ENCODE measurements around the gene IL13RA2. TPM values are rescaled to one million over a fixed set of nuclear protein-coding genes. Genes with fewer than 3 reads are reported as not detected.

The IL13RA2 gene, protein sequence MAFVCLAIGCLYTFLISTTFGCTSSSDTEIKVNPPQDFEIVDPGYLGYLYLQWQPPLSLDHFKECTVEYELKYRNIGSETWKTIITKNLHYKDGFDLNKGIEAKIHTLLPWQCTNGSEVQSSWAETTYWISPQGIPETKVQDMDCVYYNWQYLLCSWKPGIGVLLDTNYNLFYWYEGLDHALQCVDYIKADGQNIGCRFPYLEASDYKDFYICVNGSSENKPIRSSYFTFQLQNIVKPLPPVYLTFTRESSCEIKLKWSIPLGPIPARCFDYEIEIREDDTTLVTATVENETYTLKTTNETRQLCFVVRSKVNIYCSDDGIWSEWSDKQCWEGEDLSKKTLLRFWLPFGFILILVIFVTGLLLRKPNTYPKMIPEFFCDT
- 59.2 and 67.6 TPM in 2 replicates for total RNA-seq (2014; rRNA removed; shearing (Covaris generic))

DNA sequence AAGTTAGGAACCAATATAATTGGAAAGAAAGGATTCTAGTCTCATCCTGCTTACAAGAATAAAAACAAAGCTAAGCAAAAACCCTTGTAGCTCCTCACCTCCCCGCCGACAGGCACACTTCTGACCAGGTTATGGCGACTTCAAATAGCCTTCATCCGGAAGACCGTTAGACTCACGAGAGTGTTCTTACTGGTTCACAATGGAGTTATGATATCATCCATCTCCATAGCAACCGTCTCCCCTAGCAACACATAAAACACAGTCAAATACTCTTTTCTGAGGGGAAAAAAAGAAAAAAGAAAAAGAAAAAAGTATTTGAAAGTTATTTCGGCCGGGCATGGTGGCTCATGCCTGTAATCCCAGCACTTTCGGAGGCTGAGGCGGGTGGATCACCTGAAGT lies at the start of gene IL13RA2:
IL13RA2 (minus strand) TSS at position 162 of the 400 bp plus-strand sequence. CDS start 347 bp downstream, outside the sequence.
- peak; percentile 72 for DNase-seq (ENCODE audit: low read depth)

DNA sequence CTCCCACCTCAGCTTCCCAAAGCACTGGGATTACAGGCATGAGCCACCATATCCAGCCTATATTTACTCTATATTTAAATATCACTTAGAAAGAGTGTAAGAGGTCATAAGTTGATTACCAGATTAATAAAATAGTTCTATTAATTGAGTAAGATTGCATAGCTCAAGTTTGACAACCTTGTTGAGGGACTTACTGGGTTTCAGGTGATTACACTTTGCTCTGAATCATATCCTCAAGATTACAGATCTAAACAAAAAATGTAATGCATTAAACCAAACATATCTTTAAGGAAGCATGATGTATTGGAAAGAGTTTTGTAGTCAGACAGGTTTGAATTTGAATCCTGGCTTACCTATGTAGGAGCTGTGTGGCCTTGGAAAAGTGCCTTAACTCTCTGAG lies 47.9 kb upstream of the IL13RA2 start:
- DNase-seq (ENCODE audit: low read depth) = no peak

DNA sequence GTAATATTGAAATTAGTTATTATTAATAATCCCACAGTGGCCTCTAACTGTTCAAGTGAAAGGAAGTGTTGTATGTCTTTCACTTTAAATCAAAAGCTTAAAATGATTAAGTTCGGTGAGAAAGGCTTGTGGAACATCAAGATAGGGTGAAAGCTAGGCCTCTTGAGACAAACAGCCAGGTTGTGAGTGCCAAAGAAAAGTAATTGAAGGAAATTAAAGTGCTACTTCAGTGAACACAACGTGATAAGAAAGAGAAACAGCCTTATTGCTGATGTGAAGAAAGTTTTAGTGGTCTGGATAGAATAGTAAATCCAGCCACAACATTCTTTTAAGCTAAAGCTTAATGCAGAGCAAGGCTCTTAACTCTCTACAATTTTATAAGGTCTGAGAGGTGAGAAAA lies 42.6 kb upstream of the IL13RA2 start:
- DNase-seq (ENCODE audit: low read depth) = no peak

DNA sequence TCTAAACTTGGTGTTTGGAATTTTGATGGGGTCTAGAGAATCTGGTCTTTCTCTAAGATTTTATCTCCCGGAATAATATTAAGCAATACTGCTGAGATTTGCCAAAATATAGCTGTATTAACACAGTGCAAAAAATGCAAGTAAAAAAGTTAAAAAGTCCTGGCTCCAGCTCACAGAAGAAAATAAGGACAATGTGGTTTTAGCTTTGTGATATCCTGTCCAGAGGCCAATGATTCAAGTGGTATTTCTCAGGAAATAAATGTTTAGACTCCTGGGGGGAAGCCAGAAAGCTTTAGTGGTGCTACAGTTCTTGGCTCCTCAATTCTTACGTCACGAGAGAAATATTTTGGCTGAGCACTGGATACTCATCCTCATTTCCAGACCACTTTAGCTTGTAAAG lies 40.9 kb upstream of the IL13RA2 start:
- peak; percentile 69 for DNase-seq (ENCODE audit: low read depth)

DNA sequence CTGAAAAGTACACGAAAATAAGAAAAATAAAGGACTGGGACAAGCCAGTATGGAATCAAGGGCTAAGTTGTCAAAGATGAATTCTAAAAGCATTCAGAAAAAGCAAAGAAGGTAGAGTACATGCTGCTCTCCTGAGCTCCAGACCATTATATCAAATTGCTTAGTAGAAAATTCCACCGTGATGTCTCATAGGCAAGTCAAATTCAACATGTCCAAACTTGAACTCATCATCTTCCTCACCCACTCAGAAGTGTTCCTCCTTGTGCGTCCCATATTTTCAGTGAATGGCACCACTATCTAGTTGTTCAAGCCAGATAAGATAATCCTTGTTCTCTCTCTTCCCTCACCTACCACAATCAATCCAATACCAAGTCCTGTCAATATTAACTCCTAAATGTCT lies 37.5 kb upstream of the IL13RA2 start:
- DNase-seq (ENCODE audit: low read depth) = no peak

DNA sequence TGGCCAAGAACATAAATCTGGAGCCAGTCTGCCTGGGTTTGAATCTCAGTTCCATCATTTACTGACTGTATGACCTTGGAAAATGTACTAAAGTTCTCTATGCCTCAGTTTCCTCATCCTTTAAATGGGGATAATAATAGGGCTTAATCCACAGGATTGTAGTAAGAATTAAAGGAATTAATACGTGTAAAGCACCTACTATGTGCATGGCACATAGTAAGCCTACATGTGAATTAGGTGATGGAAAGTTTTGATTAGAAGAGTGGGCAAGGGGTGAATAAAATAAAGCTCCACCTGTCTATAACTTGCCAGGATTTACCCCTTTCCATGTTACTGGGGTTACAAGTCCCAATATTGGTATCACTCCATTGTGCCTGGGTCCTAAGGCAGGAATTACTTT lies 35.8 kb upstream of the IL13RA2 start:
- no peak for DNase-seq (ENCODE audit: low read depth)

DNA sequence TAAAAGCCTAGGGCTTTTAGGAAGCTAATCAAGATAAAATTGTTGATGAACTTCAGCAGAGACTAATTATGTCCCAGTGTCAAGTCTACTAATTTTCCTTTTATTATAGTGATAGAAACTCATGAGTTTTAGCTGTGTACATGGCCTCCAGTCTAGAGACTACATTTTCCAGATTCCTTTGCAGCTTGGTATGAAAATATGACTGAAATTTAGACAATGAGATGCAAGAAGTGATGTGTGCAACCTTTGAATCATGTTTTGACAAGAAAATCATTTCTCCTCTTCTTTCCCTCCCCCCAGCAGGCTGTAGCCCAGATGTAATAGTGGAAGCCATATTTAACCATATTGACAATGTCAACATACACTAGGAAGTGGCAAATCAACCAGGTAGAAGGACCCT lies 30.3 kb upstream of the IL13RA2 start:
- no peak for DNase-seq (ENCODE audit: low read depth)

DNA sequence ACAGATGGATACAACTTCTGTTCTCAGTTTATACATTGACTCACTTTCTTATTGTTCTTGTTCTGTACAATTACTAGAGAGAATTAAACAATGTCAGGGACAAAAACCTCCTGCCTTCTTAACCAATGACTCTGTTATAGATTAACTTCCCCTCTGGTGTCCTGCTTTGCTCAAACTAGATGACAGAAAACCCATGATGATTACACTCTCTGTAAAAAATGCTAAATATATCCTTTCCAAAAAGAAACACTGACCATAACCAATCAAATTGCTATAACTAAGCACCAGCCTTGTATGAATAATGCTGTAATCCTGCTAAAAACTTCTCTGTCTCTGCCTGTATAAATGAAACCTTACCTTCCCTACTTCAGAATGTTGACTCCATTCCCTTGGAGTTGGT lies 29.8 kb upstream of the IL13RA2 start:
- no peak for DNase-seq (ENCODE audit: low read depth)

DNA sequence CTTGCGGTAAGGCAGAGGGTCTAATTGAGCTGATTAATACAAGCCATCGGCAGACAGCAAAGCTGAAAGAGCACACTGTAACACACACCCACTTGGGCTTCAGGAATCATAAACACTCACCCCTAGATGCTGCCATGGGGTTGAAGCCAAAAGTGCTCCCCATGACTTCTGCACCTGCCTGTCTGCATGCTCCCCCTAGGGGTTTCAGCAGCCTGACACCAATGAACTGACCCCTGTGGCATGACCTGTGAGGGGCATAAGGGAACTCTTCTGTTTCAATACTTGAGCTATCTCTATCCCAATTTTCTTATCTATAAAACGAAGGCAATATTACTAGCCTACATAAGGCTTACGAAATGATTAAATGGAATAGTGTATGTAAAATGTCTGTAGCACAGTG lies 23.0 kb upstream of the IL13RA2 start:
- DNase-seq (ENCODE audit: low read depth) = no peak

DNA sequence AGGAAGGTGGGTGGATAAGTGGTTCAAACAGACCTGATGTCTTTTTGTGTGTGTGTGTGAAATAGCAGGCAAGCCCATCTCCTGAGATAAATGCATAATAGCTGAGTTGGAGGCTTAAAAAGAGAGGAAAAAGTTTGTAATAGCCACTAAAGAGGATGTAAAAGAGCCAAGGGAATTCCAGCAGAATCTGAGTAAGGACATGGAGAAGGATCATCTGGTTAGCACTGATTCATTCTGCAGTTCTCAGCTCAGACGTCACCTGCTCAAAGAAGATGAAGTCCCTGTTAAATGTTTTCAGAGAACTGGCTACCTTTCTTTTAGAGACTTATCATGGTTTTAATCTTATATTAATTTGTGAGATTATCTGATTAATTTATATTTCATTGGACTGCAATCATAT lies 21.0 kb upstream of the IL13RA2 start:
- DNase-seq (ENCODE audit: low read depth) = no peak

DNA sequence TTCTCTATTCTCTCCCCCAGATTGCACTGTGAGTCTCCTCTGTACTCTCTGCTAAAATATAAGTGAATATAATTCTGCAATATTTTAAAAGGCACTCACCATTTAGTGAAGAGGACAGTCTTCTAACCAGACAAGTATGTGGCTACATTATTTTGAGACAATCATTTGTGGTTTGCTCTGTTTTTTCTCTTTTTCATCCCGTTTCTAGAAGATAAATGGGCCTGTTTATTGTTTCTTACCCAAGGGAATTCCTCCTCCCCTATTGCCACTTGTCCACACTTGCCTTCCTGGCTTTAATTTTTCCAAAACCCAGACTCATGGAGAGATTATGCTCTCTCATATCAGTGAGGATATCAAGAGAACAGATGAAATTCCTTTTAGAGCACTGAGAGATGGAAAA lies 18.6 kb upstream of the IL13RA2 start:
- DNase-seq (ENCODE audit: low read depth) = no peak

DNA sequence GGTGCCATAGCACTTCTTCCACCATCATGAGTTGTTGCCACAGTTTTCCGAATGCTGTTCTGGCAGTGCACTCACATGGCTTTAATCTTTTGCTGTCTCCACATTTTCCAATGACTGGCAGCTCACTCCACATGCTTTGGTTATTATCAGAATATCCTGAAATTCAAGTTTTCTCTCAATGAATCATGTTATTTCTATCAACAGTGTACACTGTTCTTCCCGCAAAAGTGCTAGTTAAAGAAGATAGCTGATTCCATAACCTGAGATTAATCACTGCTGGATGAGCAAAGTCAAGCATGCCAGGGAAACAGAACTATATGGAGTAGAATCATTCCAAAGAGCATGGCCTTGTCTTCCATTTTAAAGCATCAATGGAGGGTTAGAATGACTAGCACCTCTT lies 14.6 kb upstream of the IL13RA2 start:
- no peak for DNase-seq (ENCODE audit: low read depth)

DNA sequence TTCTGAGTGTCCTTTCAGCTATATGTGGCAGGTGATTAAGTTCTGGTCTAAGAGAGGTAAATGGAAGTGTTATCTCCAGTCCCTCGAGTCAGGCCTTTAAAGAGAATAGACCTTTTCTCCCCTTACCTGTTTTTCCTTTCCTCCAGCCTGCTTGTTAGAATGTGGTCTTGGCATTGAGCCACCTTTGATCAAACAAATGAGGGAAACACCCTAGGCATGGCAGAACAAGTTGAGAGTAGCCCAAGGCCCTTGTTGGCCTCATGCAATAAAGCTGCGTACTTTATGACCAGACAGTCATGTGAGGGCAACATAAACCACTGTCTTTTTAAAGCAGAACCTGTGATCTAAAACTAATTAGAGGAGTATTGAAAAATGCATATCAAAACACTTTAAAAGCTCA lies 13.2 kb upstream of the IL13RA2 start:
- DNase-seq (ENCODE audit: low read depth) = no peak

DNA sequence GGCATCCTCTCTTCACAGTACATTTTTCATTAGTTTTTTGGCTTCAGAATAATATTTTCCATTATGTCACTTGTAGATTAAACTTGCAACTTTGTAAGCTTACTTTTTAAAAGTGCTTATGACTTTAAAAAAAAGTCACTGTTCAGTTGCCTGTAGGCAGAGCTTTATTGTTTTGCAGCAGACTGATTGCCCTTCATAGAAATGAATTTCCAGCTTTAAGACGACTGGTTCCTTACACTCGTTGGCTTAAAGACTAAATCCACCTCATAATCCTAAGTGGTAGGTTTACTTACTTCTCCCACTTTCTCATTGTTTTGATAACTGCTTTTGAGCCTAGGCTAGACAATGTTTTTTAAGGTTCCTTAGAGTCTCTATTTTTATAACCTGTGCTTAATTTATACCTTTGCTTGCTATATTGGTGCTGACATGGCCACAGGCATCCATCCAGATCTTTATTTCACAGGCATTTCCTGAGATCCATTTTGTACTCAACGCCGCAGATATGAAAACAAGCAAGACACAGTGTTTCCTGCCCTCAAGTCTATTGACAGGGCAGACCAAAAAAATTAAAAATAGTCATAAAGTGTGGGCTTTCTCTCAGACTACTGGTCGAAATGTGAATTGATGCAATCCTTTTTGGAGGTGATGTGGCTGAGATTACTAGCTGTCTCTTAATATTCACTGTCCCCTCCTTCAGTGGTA lies 12.6 kb upstream of the IL13RA2 start:
- DNase-seq (ENCODE audit: low read depth) = no peak

DNA sequence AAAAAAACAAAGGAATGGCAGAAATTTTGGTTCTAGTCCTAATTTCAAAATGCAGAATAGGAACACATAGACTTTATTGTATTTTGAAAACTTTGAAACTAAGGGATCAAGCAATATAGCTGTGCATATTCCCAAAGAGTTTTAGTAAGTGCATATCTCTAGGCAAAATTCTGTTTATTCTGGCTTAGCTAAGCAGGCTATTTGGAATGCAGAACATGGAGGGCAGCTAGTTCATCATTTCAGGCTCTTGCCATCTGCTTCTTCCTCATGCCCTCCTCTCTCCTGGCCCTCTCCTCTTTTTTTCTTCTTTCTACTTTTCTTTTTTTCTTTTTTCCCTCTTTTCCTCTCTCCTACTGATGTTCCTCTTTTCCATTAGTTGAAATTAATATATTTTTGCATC lies 12.0 kb upstream of the IL13RA2 start:
- DNase-seq (ENCODE audit: low read depth) = no peak

DNA sequence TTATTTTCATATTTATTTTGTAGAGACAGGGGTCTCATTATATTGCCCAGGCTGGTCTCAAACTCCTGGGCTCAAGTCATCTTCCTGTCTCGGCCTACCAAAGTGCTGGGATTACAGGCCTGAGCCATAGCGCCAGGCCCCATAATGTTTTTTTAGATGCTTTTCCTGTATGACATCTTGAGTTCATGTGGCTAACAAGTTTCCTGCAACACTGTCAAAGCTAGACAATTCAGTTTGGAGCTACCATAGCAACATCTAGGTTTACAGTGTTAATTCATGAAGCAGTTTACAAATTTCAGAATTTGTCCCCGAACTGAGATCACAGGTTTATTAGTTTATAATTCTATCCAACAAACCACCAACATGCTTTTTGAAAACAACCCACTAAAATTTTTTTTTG lies 6.4 kb upstream of the IL13RA2 start:
- no peak for DNase-seq (ENCODE audit: low read depth)

DNA sequence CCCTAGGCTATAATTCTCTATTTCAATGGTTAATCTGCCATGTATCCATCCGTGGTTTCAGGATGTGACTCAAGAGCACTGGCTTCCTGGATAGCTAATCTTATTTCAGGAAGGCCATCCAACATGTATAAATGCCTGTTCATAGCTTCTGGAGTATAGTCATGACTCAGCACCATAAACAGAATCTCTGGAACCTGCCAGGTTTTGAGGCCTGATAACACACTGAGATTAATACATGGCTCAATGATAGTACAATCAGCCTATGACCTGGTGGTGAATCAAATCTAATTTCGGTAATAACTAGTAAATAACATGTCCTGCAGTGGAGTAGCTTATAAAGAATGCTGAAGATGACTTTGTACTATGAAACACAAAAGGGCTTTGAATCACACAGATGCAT lies 5.7 kb upstream of the IL13RA2 start:
- DNase-seq (ENCODE audit: low read depth) = peak; percentile 79

DNA sequence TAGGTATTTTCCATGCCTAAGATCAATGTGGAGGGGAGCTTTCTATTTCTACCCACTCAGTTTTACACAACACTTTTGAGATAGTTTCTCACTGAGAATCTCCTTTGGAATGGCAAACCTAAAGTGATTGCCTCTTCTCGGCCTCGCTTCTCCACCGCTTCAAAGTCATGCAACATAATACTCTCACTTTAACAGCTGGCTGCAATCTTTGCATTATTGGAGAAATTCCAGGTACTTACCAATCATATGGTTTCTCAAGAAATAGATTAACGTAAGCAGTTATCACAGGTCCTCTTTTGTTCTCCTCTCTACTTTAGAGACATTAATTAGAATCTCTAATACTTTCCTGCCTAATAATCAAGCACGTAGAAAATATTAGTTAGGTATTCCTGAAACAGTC lies 3.7 kb upstream of the IL13RA2 start:
- DNase-seq (ENCODE audit: low read depth) = no peak

DNA sequence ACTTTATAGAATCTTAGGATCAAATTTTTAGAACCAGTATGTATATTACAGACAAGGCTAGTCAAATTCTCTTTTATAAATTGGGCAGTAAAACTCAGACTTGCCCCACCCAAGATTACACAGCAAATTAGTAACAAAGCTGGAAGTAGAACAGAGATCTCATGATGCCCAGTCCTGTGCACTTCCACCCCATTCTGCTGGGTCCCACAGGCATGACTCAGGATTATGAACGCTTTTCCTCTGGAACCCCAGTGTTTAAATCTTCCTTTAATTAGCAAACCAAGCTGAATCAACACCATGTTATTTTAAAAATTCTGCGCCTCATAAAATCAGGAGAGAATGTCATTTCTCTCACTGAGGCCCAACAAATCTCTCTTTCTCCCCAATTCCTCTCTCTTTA lies 1.5 kb upstream of the IL13RA2 start:
- peak; percentile 13 for DNase-seq (ENCODE audit: low read depth)

DNA sequence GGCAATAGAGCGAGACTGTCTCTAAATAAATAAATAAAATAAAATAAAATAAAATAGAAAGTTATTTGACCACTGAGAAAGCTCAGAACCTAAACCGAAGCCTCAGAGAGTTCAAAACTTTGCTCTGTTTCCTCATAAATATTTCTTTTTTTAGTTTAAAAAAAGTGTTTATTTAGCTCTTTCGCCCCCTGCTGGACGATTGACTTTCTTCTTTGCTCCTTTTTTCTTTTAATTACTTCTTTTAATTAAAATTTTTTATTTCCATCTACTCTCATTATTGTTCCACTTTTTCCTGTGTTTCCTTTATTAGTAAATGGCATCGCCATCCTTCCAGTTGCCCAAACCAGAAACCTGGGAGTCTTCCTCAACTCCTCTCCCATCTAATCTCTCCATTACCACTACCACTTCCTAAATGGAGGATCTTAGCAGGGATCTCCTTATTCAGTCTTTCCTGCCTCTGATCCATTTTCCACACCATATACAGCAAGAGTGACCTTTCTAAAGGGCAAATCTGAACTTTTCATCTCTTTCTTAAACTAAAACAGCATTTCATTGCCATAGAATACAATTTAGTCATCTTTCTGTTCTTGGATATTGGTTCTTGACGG lies 728 bp upstream of the IL13RA2 start:
- DNase-seq (ENCODE audit: low read depth) = peak; percentile 26

DNA sequence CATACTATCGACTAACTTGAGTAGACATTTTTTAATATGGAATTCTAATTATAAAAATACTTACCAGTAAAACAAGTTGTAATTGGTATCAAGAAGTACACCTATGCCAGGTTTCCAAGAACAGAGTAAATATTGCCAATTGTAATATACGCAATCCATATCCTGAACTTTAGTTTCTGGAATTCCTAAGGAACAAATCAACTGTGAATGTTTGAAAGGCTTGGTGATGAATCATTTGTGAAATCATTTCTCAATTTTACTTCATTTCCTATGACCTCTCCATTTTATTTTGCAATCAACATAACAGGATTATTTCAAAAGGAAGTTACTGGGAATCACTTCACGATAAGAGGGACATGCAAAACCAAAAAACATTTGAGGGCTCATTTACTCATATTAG lies 3.7 kb downstream of the IL13RA2 start:
- DNase-seq (ENCODE audit: low read depth) = no peak

DNA sequence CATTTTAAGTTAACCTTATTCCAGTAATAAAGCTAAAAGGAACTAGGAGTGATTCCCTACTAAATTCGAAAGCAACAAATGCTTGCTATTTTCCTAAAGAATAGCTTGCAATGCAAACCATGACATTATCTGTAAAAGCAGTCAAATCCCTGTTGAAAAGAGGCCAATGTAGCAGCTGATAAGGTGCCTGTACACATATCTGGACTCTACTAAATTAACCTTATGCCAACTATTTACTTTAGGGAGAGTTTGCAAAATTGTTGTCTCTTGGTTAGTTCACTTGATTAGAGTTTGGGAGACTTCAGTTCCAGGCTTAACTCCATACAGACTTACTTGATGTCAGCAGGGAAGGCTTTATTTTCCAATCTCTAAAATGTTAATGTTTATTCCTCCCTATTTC lies 6.0 kb downstream of the IL13RA2 start:
- DNase-seq (ENCODE audit: low read depth) = no peak

DNA sequence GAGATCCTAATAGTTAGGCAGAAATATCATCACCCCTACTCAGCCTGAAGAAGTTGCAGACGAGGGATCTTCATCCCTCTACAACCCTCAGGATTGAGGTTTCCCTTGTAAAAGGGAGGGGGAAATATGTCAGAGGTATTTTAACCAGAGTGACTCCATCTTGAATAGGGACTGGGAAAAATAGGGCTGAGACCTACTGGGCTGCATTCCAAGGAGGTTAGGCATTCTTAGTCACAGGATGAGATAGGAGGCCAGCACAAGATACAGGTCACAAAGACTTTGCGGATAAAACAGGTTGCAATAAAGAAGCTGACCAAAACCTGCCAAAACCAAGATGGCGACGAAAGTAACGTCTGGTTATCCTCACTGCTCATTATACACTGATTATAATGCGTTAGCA lies 17.5 kb downstream of the IL13RA2 start:
- DNase-seq (ENCODE audit: low read depth) = no peak
